Coronary artery (tissue), 2 donors: ENCODE measurements around the gene TECPR1.

Source experiments
- DNase-seq: peaks from one replicate; pipeline ENCODE4 v3.0.0-alpha.2; 2017; ENCODE audit warnings: low spot score
- H3K27ac ChIP-seq, 2 donors: fragments of 200-600 bp; sonication (generic); one replicate each; pipeline ENCODE4 v1.5.1; 2016 to 2019
- H3K4me3 ChIP-seq: fragments of 200-600 bp; sonication (generic); 2 replicates; pipeline ENCODE4 v1.5.1; 2016; ENCODE audit warnings: mild to moderate bottlenecking, moderate library complexity
- CTCF ChIP-seq: fragments of 200-600 bp; sonication (generic); IDR thresholded peaks from one replicate; pipeline ENCODE4 v1.5.1; 2019; ENCODE audit warnings: antibody characterized with exemption

TECPR1 gene

GRCh38 chr7:98206451-98207330, 45.3 kb downstream of the TECPR1 start:
- DNase-seq: peak; percentile 68
- no peak overlapping the region for H3K4me3 ChIP-seq
- TF ChIP-seq CTCF: no peak
- no peak overlapping the region for H3K27ac ChIP-seq

GRCh38 chr7:98205162-98205845, 46.7 kb downstream of the TECPR1 start:
- Histone ChIP-seq H3K27ac (no peak overlapping the region), H3K4me3 (no peak overlapping the region)
- no peak for TF ChIP-seq CTCF
- DNase-seq: no peak

- Histone ChIP-seq H3K27ac (no peak overlapping the region), H3K4me3 (no peak overlapping the region)
- no peak for DNase-seq
- TF ChIP-seq CTCF: no peak
Observed at GRCh38 chr7:98204670-98205069, 47.4 kb downstream of the TECPR1 start.

- TF ChIP-seq CTCF: no peak
- Histone ChIP-seq H3K27ac (no peak overlapping the region), H3K4me3 (no peak overlapping the region)
- DNase-seq: no peak
Observed at GRCh38 chr7:98203964-98204605, 47.9 kb downstream of the TECPR1 start.

GRCh38 chr7:98203261-98203963, 48.6 kb downstream of the TECPR1 start:
- DNase-seq: no peak
- Histone ChIP-seq H3K27ac (no peak overlapping the region), H3K4me3 (no peak overlapping the region)
- no peak for TF ChIP-seq CTCF

GRCh38 chr7:98202367-98203195, 49.5 kb downstream of the TECPR1 start:
- no peak for DNase-seq
- no peak overlapping the region for H3K4me3 ChIP-seq
- H3K27ac ChIP-seq: no peak overlapping the region
- no peak for TF ChIP-seq CTCF
